Stimulated activated CD4-positive, alpha-beta T cell treated with anti-CD3 and anti-CD28 coated beads, Interleukin-2, amount 100 ng/mL, for 4 hours (primary cell): ENCODE data around the gene PTPN13.
"Not testable (repeated sequence)": the region's sequence is repeated elsewhere in the genome, so short reads cannot be mapped to it uniquely, and the experiment has no call there.

Experiments
- DNase-seq: peaks from one replicate; pipeline ENCODE4 v3.0.0-alpha.2; 2020; ENCODE audit warnings: low read depth

Gene PTPN13

GRCh38 chr4:86644892-86645291 lies 50.8 kb downstream of the PTPN13 start:
- no peak for DNase-seq

- DNase-seq: no peak
Observed at GRCh38 chr4:86652332-86652932, 58.3 kb downstream of the PTPN13 start.

GRCh38 chr4:86653237-86653865 lies 59.2 kb downstream of the PTPN13 start:
- DNase-seq: no peak

GRCh38 chr4:86656781-86657180 lies 62.7 kb downstream of the PTPN13 start:
- DNase-seq: not testable (repeated sequence)

GRCh38 chr4:86657382-86657781 lies 63.3 kb downstream of the PTPN13 start:
- no peak for DNase-seq

GRCh38 chr4:86657910-86658309 lies 63.8 kb downstream of the PTPN13 start:
- DNase-seq: no peak

GRCh38 chr4:86660401-86660800 lies 66.3 kb downstream of the PTPN13 start:
- DNase-seq: no peak

GRCh38 chr4:86661006-86661405 lies 66.9 kb downstream of the PTPN13 start:
- DNase-seq: no peak

- no peak for DNase-seq
Observed at GRCh38 chr4:86661418-86661817, 67.3 kb downstream of the PTPN13 start.

GRCh38 chr4:86664959-86665358 lies 70.8 kb downstream of the PTPN13 start:
- DNase-seq: no peak

- no peak for DNase-seq
Observed at GRCh38 chr4:86670298-86670697, 76.2 kb downstream of the PTPN13 start.

GRCh38 chr4:86670756-86671155 lies 76.6 kb downstream of the PTPN13 start:
- no peak for DNase-seq

- DNase-seq: no peak
Observed at GRCh38 chr4:86675548-86675947, 81.4 kb downstream of the PTPN13 start.

- no peak for DNase-seq
Observed at GRCh38 chr4:86678796-86679195, 84.7 kb downstream of the PTPN13 start.

GRCh38 chr4:86679441-86679840 lies 85.3 kb downstream of the PTPN13 start:
- DNase-seq: no peak

- DNase-seq: no peak
Observed at GRCh38 chr4:86683167-86683566, 89.1 kb downstream of the PTPN13 start.

- DNase-seq: no peak
Observed at GRCh38 chr4:86683983-86684382, 89.9 kb downstream of the PTPN13 start.

- no peak for DNase-seq
Observed at GRCh38 chr4:86685401-86685800, 91.3 kb downstream of the PTPN13 start.

- DNase-seq: no peak
Observed at GRCh38 chr4:86686741-86687140, 92.6 kb downstream of the PTPN13 start.

- DNase-seq: no peak
Observed at GRCh38 chr4:86688026-86688425, 93.9 kb downstream of the PTPN13 start.

GRCh38 chr4:86704601-86705000 lies 110.5 kb downstream of the PTPN13 start:
- DNase-seq: no peak

- no peak for DNase-seq
Observed at GRCh38 chr4:86706923-86707597, 112.9 kb downstream of the PTPN13 start.

- no peak for DNase-seq
Observed at GRCh38 chr4:86717651-86718050, 123.5 kb downstream of the PTPN13 start.

- no peak for DNase-seq
Observed at GRCh38 chr4:86718152-86718551, 124.0 kb downstream of the PTPN13 start.
